Measurements from ENCODE around the gene KCNN4.

KCNN4 gene

DNA sequence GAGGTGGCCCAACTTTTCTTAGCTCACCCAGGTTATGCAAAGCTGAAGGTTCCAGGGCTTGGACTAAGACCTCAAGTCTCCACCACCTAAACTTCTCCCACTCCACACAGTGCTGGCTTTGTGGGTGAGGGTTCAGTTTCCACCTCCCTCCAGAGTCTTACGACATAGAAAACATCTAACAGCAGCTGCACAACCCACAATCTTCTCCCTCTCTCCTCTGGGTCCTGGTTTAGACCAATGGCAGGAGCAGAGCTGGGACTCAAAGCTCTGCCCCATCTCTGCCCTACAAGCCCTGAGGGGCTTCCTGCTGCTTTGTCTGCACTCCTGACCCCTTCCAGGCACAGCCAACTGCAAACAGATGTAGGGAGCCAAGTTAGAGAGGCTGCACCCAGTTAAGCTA, 48.9 kb downstream of the KCNN4 start:
- Histone ChIP-seq H3K27me3 (ENCODE audit: low read depth, low read length) (no peaks in the 10 kb centered on the region), H3K9me3 (ENCODE audit: insufficient read depth, low read length) (no peaks in the 10 kb centered on the region), H3K4me2 (ENCODE audit: low read length) (no peak overlapping the region), H3K27ac (ENCODE audit: low read length) (no peak overlapping the region), H2AFZ (ENCODE audit: low read depth, low read length) (no peak overlapping the region), H3K79me2 (ENCODE audit: low read length) (no peaks in the 10 kb centered on the region), H3K9ac (ENCODE audit: low read length) (no peak overlapping the region), H3K4me3 (ENCODE audit: low read length) (no peak overlapping the region), H3K4me1 (ENCODE audit: low read length) (no peaks in the 10 kb centered on the region), H3K36me3 (replicated peaks; ENCODE audit: low read depth, low read length) (peaks cover 72% of the 10 kb centered on the region), H4K20me1 (ENCODE audit: insufficient read depth, low read length) (no peaks in the 10 kb centered on the region)
- no peak for TF ChIP-seq EZH2phosphoT487 (IDR thresholded peaks at IDR 0.05; ENCODE audit: low read depth)
- TF ChIP-seq, protein P1, sequence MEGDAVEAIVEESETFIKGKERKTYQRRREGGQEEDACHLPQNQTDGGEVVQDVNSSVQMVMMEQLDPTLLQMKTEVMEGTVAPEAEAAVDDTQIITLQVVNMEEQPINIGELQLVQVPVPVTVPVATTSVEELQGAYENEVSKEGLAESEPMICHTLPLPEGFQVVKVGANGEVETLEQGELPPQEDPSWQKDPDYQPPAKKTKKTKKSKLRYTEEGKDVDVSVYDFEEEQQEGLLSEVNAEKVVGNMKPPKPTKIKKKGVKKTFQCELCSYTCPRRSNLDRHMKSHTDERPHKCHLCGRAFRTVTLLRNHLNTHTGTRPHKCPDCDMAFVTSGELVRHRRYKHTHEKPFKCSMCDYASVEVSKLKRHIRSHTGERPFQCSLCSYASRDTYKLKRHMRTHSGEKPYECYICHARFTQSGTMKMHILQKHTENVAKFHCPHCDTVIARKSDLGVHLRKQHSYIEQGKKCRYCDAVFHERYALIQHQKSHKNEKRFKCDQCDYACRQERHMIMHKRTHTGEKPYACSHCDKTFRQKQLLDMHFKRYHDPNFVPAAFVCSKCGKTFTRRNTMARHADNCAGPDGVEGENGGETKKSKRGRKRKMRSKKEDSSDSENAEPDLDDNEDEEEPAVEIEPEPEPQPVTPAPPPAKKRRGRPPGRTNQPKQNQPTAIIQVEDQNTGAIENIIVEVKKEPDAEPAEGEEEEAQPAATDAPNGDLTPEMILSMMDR (IDR thresholded peaks at IDR 0.05; ENCODE audit: low read depth, low read length): no peak

DNA sequence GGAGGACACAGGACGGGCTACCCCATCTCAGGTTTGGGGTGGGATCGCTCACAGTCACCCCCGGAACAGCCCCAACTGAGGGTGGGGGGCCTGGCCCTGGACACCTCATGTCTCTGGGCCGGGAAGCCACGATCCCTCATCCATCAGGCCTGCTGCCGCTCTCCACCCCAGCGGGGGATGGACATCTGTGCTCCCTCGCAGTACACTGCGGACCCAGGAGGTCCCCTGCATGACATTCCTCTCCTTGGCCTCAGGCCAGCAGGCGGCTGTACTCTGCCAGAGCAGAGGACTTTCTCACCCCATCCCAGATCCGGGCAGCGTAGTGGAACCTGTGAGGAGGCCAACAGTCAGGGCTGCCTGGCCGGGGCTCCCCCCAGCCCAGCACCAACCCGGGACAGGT, 49.4 kb downstream of the KCNN4 start:
- no peaks in the 10 kb centered on the region for H4K20me1 ChIP-seq (ENCODE audit: insufficient read depth, low read length)
- TF ChIP-seq EZH2phosphoT487 (IDR thresholded peaks at IDR 0.05; ENCODE audit: low read depth): no peak
- TF ChIP-seq, protein P1 (IDR thresholded peaks at IDR 0.05; ENCODE audit: low read depth, low read length): no peak
- H3K27ac ChIP-seq (ENCODE audit: low read length): no peak overlapping the region
- no peaks in the 10 kb centered on the region for H3K4me1 ChIP-seq (ENCODE audit: low read length)
- peaks cover 68% of the 10 kb centered on the region for H3K36me3 ChIP-seq (replicated peaks; ENCODE audit: low read depth, low read length)
- no peak overlapping the region for H3K4me2 ChIP-seq (ENCODE audit: low read length)
- no peak overlapping the region for H2AFZ ChIP-seq (ENCODE audit: low read depth, low read length)
- H3K9me3 ChIP-seq (ENCODE audit: insufficient read depth, low read length): no peaks in the 10 kb centered on the region
- no peak overlapping the region for H3K4me3 ChIP-seq (ENCODE audit: low read length)
- H3K79me2 ChIP-seq (ENCODE audit: low read length): no peaks in the 10 kb centered on the region
- H3K27me3 ChIP-seq (ENCODE audit: low read depth, low read length): no peaks in the 10 kb centered on the region
- no peak overlapping the region for H3K9ac ChIP-seq (ENCODE audit: low read length)

DNA sequence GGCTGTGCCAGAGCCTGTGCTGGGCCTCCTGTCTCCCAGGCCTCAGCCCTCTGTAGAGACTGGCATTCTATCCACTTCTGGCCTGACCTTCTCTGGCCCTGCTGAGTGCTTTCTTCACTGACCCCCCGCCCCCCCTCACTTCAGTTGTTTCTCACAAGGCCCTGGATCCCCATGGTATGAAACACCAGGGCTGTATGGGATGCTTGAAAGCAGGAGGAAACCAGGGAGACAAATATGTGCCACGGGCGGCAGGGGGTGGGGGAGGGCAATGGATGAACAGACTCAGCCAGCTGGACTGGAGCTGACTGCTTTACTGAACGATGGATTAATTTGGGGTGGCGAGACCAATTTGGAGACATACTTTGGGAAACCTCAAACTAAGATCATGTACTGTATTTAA, 50.9 kb downstream of the KCNN4 start:
- no peaks in the 10 kb centered on the region for H3K79me2 ChIP-seq (ENCODE audit: low read length)
- no peak overlapping the region for H3K9ac ChIP-seq (ENCODE audit: low read length)
- H2AFZ ChIP-seq (ENCODE audit: low read depth, low read length): no peak overlapping the region
- H3K4me1 ChIP-seq (ENCODE audit: low read length): peaks cover 9% of the 10 kb centered on the region
- H3K36me3 ChIP-seq (replicated peaks; ENCODE audit: low read depth, low read length): peaks cover 58% of the 10 kb centered on the region
- no peak overlapping the region for H3K27ac ChIP-seq (ENCODE audit: low read length)
- H3K4me2 ChIP-seq (ENCODE audit: low read length): no peak overlapping the region
- H3K9me3 ChIP-seq (ENCODE audit: insufficient read depth, low read length): no peaks in the 10 kb centered on the region
- no peak overlapping the region for H3K4me3 ChIP-seq (ENCODE audit: low read length)
- TF ChIP-seq EZH2phosphoT487 (IDR thresholded peaks at IDR 0.05; ENCODE audit: low read depth): no peak
- TF ChIP-seq, protein P1 (IDR thresholded peaks at IDR 0.05; ENCODE audit: low read depth, low read length): no peak
- no peaks in the 10 kb centered on the region for H4K20me1 ChIP-seq (ENCODE audit: insufficient read depth, low read length)
- H3K27me3 ChIP-seq (ENCODE audit: low read depth, low read length): no peaks in the 10 kb centered on the region

DNA sequence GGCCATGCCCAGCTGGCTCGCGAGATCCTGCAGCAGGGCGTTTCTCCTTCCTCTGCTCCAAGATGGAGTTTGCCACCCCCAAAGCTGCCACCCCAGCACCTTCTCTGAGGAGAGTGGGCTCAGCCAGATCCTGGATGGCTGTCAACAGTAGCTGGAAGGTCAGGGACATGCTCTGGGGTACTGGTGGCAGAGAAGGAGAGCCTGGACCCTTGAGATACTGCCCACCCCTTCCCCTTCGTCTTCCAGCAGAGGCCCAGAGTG, 53.2 kb downstream of the KCNN4 start:
- Histone ChIP-seq H2AFZ (ENCODE audit: low read depth, low read length) (no peak overlapping the region), H3K4me3 (ENCODE audit: low read length) (no peak overlapping the region), H4K20me1 (ENCODE audit: insufficient read depth, low read length) (no peaks in the 10 kb centered on the region), H3K4me1 (ENCODE audit: low read length) (peaks cover 14% of the 10 kb centered on the region), H3K9me3 (ENCODE audit: insufficient read depth, low read length) (no peaks in the 10 kb centered on the region), H3K4me2 (ENCODE audit: low read length) (no peak overlapping the region), H3K36me3 (replicated peaks; ENCODE audit: low read depth, low read length) (peaks cover 35% of the 10 kb centered on the region), H3K9ac (ENCODE audit: low read length) (no peak overlapping the region), H3K79me2 (ENCODE audit: low read length) (no peaks in the 10 kb centered on the region), H3K27me3 (ENCODE audit: low read depth, low read length) (no peaks in the 10 kb centered on the region), H3K27ac (ENCODE audit: low read length) (no peak overlapping the region)
- TF ChIP-seq, protein P1 (IDR thresholded peaks at IDR 0.05; ENCODE audit: low read depth, low read length): no peak
- no peak for TF ChIP-seq EZH2phosphoT487 (IDR thresholded peaks at IDR 0.05; ENCODE audit: low read depth)
